Measurements from ENCODE around the gene CCIN. TPM values are rescaled to one million over a fixed set of nuclear protein-coding genes. Genes with fewer than 3 reads are reported as not detected.
A peak's percentile ranks its signal among the peaks of the same experiment; 100 is the strongest.

The CCIN gene
- total RNA-seq, 1 donor from 2014 or later: not detected

DNA sequence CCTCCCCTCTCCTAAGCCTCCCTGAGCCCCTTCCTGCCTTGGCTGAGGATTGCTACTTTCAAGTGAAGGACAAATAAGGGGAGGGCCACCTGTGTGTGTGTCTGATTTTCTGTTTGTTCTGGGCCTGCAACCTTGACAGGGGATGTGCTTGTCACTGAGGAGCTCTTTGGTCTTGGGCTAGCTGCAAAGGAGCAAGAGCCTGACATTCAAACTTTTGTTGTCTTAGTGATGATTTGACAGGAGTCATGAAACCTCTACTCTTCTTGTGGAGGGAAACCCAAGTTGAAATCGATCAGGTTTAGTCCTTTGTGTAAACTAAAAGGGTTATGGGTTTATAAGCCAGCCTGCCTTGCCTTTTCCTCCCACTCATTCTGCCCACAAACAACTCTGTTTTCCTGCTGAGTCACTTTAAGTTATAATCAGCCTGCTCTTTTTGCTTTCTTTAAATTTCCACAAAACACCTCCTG is 38.4 kb downstream of the CCIN start:
- Histone ChIP-seq H3K4me1 (no peaks in the 10 kb centered on the region), H3K27me3 (no peaks in the 10 kb centered on the region), H2AFZ (replicated peaks) (no peak overlapping the region), H3K9me3 (ENCODE audit: low read depth) (no peaks in the 10 kb centered on the region), H3K36me3 (peaks cover 2% of the 10 kb centered on the region), H3K79me2 (ENCODE audit: low read depth) (peaks cover 34% of the 10 kb centered on the region), H3K9ac (no peak overlapping the region), H3K4me2 (no peak overlapping the region), H3F3A (ENCODE audit: low read depth) (no peaks in the 10 kb centered on the region), H3K4me3 (no peak overlapping the region), H3K27ac (no peak overlapping the region), H4K20me1 (ENCODE audit: low read depth) (peaks cover 63% of the 10 kb centered on the region)
- TF ChIP-seq EZH2phosphoT487 (IDR thresholded peaks at IDR 0.05): no peak
- no peak for TF ChIP-seq EZH2 (IDR thresholded peaks at IDR 0.05)
- TF ChIP-seq, protein P1, sequence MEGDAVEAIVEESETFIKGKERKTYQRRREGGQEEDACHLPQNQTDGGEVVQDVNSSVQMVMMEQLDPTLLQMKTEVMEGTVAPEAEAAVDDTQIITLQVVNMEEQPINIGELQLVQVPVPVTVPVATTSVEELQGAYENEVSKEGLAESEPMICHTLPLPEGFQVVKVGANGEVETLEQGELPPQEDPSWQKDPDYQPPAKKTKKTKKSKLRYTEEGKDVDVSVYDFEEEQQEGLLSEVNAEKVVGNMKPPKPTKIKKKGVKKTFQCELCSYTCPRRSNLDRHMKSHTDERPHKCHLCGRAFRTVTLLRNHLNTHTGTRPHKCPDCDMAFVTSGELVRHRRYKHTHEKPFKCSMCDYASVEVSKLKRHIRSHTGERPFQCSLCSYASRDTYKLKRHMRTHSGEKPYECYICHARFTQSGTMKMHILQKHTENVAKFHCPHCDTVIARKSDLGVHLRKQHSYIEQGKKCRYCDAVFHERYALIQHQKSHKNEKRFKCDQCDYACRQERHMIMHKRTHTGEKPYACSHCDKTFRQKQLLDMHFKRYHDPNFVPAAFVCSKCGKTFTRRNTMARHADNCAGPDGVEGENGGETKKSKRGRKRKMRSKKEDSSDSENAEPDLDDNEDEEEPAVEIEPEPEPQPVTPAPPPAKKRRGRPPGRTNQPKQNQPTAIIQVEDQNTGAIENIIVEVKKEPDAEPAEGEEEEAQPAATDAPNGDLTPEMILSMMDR (IDR thresholded peaks at IDR 0.05): no peak
- Mint-ChIP-seq H3K4me1 (peaks cover 19% of the 10 kb centered on the region), H3K9me3 (no peaks in the 10 kb centered on the region), H3K4me3 (no peak overlapping the region), H3K27ac (peak overlapping the region; percentile 5), H3K36me3 (peaks cover 40% of the 10 kb centered on the region), H3K27me3 (ENCODE audit: insufficient read depth, low read depth) (peaks cover 5% of the 10 kb centered on the region)
- no peak for DNase-seq (ENCODE audit: low spot score)

DNA sequence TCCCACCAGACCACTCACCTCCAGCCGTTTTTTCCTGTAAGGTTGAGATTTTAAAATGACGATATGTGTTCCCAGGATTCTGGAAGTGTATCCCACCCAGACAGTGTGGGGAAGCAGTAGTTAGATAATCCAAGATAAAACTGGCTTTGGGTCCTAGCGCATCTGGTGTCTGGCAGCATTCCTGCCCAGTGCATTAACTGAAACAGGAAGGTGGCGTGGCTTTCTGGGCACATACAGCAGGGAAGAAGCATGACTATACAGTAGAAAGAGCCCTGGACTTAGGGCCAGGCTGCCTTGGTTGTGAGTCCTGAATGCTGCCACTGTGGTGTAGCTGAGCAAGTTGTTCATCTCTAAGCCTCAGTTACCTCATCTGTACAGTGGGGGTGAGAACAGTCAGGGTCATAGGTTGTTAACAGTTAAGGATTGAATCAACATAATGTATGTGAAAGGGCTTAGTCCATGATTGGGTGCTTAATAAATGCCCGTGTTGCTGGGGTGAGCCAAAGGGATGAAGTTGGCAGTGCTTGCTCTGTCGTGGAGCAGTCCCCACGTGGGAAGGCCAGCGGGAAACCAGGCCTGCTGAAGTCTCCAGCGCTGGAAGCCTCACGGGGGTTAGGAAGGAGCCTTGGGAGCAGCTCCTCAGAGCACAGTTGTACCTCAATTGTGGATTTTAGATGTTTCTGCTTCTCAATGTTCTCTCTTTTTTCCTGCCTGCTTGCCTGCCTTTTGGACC is 39.5 kb downstream of the CCIN start:
- Histone ChIP-seq H3F3A (ENCODE audit: low read depth) (peaks cover 6% of the 10 kb centered on the region), H3K27me3 (no peaks in the 10 kb centered on the region), H3K36me3 (peaks cover 2% of the 10 kb centered on the region), H3K4me3 (no peak overlapping the region), H3K79me2 (ENCODE audit: low read depth) (peaks cover 34% of the 10 kb centered on the region), H3K4me1 (peaks cover 3% of the 10 kb centered on the region), H4K20me1 (ENCODE audit: low read depth) (peaks cover 74% of the 10 kb centered on the region), H2AFZ (replicated peaks) (no peak overlapping the region), H3K9me3 (ENCODE audit: low read depth) (no peaks in the 10 kb centered on the region), H3K9ac (no peak overlapping the region), H3K4me2 (no peak overlapping the region), H3K27ac (no peak overlapping the region)
- peaks cover 37% of the 10 kb centered on the region for H3K36me3 Mint-ChIP-seq
- H3K4me3 Mint-ChIP-seq: no peak overlapping the region
- H3K4me1 Mint-ChIP-seq: peaks cover 23% of the 10 kb centered on the region
- no peak for DNase-seq (ENCODE audit: low spot score)
- H3K27ac Mint-ChIP-seq: no peak overlapping the region
- H3K27me3 Mint-ChIP-seq (ENCODE audit: insufficient read depth, low read depth): peaks cover 5% of the 10 kb centered on the region
- TF ChIP-seq, protein P1 (IDR thresholded peaks at IDR 0.05): no peak
- TF ChIP-seq EZH2 (IDR thresholded peaks at IDR 0.05): no peak
- no peak for TF ChIP-seq EZH2phosphoT487 (IDR thresholded peaks at IDR 0.05)
- H3K9me3 Mint-ChIP-seq: no peaks in the 10 kb centered on the region

DNA sequence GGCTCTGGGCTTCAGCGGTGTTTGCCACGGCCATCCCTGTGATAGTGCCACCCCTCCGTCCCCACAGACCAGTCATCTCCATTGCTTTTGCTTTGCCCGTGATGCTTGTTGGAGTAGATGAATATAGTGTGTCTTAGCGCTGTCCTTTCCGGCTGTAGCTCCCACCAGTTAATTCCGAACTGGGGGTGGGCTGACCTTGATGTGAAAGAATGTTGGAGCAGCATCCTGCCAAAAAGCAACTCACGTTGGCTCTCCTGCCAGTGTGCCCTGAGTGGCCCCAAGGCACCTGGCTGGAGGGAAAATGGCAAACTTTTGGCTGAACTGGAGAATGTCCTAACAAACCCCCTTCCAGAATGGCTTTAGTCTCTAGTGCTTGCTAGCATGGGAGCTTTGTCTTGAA is 41.5 kb downstream of the CCIN start:
- Histone ChIP-seq H3K27me3 (no peaks in the 10 kb centered on the region), H3K9ac (no peak overlapping the region), H3K4me3 (no peak overlapping the region), H3K36me3 (no peaks in the 10 kb centered on the region), H3K4me2 (no peak overlapping the region), H3K27ac (peak overlapping the region; percentile 1), H4K20me1 (ENCODE audit: low read depth) (peaks cover 83% of the 10 kb centered on the region), H3K9me3 (ENCODE audit: low read depth) (no peaks in the 10 kb centered on the region), H2AFZ (replicated peaks) (no peak overlapping the region), H3K4me1 (peaks cover 3% of the 10 kb centered on the region), H3F3A (ENCODE audit: low read depth) (peaks cover 6% of the 10 kb centered on the region), H3K79me2 (ENCODE audit: low read depth) (peaks cover 38% of the 10 kb centered on the region)
- Mint-ChIP-seq H3K9me3 (no peaks in the 10 kb centered on the region), H3K27ac (peak overlapping the region; percentile 57), H3K36me3 (peaks cover 30% of the 10 kb centered on the region), H3K4me1 (peaks cover 23% of the 10 kb centered on the region), H3K4me3 (no peak overlapping the region), H3K27me3 (ENCODE audit: insufficient read depth, low read depth) (peaks cover 5% of the 10 kb centered on the region)
- TF ChIP-seq EZH2phosphoT487 (IDR thresholded peaks at IDR 0.05) (no peak), EZH2 (IDR thresholded peaks at IDR 0.05) (no peak)
- TF ChIP-seq, protein P1 (IDR thresholded peaks at IDR 0.05): no peak
- DNase-seq (ENCODE audit: low spot score): no peak

All from neural progenitor cell (in vitro differentiated cells).